GM12878 (cell line): ENCODE data around the gene TRIM62. TPM values are rescaled to one million over a fixed set of nuclear protein-coding genes. Genes with fewer than 3 reads are reported as not detected.

Experiments
- ATAC-seq: fragments of 200-7000 bp; cut with Tn5 transposase; 3 replicates; pipeline ENCODE4 v1.9.1; 2020; ENCODE audit warnings: mild to moderate bottlenecking, moderate library complexity
- BruUV-seq: library from RNA; stranded (reverse); fragments of 400-500 nt; replicated peaks from 2 replicates; lab custom pipeline; 2021; lab: Mats Ljungman, UMichigan
- CTCF ChIA-PET: fragments of 300-600 bp; sonication (Branson Sonifier 250); formaldehyde crosslinking; extraction: SDS; loops from one replicate; lab custom pipeline; 2021; ENCODE audit warnings: inconsistent platforms; lab: Yijun Ruan, JAX
- POLR2A ChIA-PET: fragments of 350-600 bp; formaldehyde crosslinking; extraction: SDS; loops from one replicate; lab custom pipeline; 2021; ENCODE audit warnings: inconsistent platforms; lab: Charles Lee
- RAD21 ChIA-PET: fragments of 300-600 bp; sonication (Branson Sonifier 250); formaldehyde crosslinking; loops from one replicate; lab custom pipeline; 2023; ENCODE audit warnings: antibody characterized with exemption; ENCODE audit not compliant: unreplicated experiment; lab: Charles Lee
- SMC1A ChIA-PET: fragments of 300-600 bp; sonication (Branson Sonifier 250); formaldehyde crosslinking; loops from one replicate; lab custom pipeline; 2023; ENCODE audit not compliant: unreplicated experiment, uncharacterized antibody; lab: Charles Lee
- DNase-seq: peaks from one replicate; pipeline ENCODE4 v3.0.0-alpha.2; 2011; ENCODE audit warnings: low read depth, low spot score
- FAIRE-seq: peaks from 3 replicates; lab custom pipeline; 2011; peaks lifted over from hg19 to GRCh38; lab: Jason Lieb, UNC
- H2AFZ ChIP-seq: 2 replicates; pipeline ENCODE4 v1.6.0; 2011; ENCODE audit warnings: low read depth, low read length, control low read depth; ENCODE audit not compliant: control insufficient read depth
- H3K27ac ChIP-seq: 2 replicates; pipeline ENCODE4 v1.5.1; 2011; ENCODE audit warnings: control low read depth; ENCODE audit not compliant: control insufficient read depth, insufficient read depth
- H3K27me3 ChIP-seq, 2 experiments: replicated peaks in 1 of 2; 2 replicates each; pipeline versions ENCODE4 v1.6.0 to v1.6.1; 2011; ENCODE audit warnings: low read length in 1 of 2; ENCODE audit not compliant: control insufficient read depth in 2 of 2, insufficient read depth in 2 of 2
- H3K36me3 ChIP-seq, 2 experiments: 2 replicates each; pipeline ENCODE4 v1.5.1; 2011; ENCODE audit warnings: low read length in 1 of 2; ENCODE audit not compliant: control insufficient read depth in 2 of 2, insufficient read depth in 2 of 2
- H3K4me1 ChIP-seq: 2 replicates; pipeline ENCODE4 v1.6.1; 2011; ENCODE audit warnings: mild to moderate bottlenecking, low read length, moderate library complexity, mixed read lengths; ENCODE audit not compliant: control insufficient read depth, insufficient read depth
- H3K4me2 ChIP-seq: 2 replicates; pipeline ENCODE4 v1.6.0; 2011; ENCODE audit warnings: control low read depth; ENCODE audit not compliant: control insufficient read depth, insufficient read depth
- H3K4me3 ChIP-seq: fragments of 200-600 bp; sonication (generic); 2 replicates; pipeline ENCODE4 v1.5.1; 2016
- H3K79me2 ChIP-seq: 2 replicates; pipeline ENCODE4 v1.6.0; 2011; ENCODE audit warnings: low read length; ENCODE audit not compliant: control insufficient read depth, insufficient read depth
- H3K9ac ChIP-seq: 2 replicates; pipeline ENCODE4 v1.8.0; 2011; ENCODE audit warnings: low read length, control low read depth, mixed read lengths; ENCODE audit not compliant: control insufficient read depth, insufficient read depth
- H3K9me3 ChIP-seq: replicated peaks from 3 replicates; pipeline ENCODE4 v1.5.1; 2011; ENCODE audit warnings: mild to moderate bottlenecking, low read length; ENCODE audit not compliant: control insufficient read depth, insufficient read depth
- H4K20me1 ChIP-seq: 2 replicates; pipeline ENCODE4 v1.6.0; 2011; ENCODE audit not compliant: control insufficient read depth, insufficient read depth
- CBFB ChIP-seq: IDR thresholded peaks from 2 replicates; pipeline ENCODE4 v1.6.1; 2016; ENCODE audit warnings: antibody characterized with exemption, low read depth
- EED ChIP-seq: sonication (generic); IDR thresholded peaks from 2 replicates; pipeline ENCODE4 v1.6.1; 2016; ENCODE audit warnings: antibody characterized with exemption, low read depth
- KLF5 ChIP-seq: fragments of 450-650 bp; IDR thresholded peaks from 2 replicates; pipeline ENCODE4 v1.6.1; 2014; ENCODE audit warnings: mild to moderate bottlenecking; ENCODE audit not compliant: partially characterized antibody
- POU2F2 ChIP-seq: IDR thresholded peaks from 3 replicates; pipeline ENCODE4 v1.6.1; 2011; ENCODE audit warnings: low read depth, mild to moderate bottlenecking, low read length, borderline replicate concordance
- SMC3 ChIP-seq: IDR thresholded peaks from 2 replicates; pipeline ENCODE4 v1.6.1; 2011; ENCODE audit warnings: low read length, improper control_type of control experiment, borderline replicate concordance
- WRNIP1 ChIP-seq: IDR thresholded peaks from 2 replicates; pipeline ENCODE4 v1.6.1; 2011; ENCODE audit warnings: low read depth, low read length, improper control_type of control experiment, borderline replicate concordance
- WGBS: methylation state at CpG from one replicate; pipeline ENCODE4 v1.1.6; 2016; ENCODE audit warnings: low lambda C conversion rate; ENCODE audit not compliant: insufficient replicate concordance, insufficient coverage; ENCODE audit errors: missing lambda C conversion rate; 5-methylcytosine and 5-hydroxymethylcytosine counted together
- in situ Hi-C: fragments of 300-500 bp; cut with MboI; formaldehyde crosslinking; loops from 9 replicates; pipeline ENCODE4 v1.14.3; 2018; ENCODE audit warnings: mixed read lengths
- intact Hi-C: fragments of 100-400 bp; cut with micrococcal nuclease; formaldehyde crosslinking; loops from one replicate; pipeline ENCODE4 v1.14.2; 2022; ENCODE audit not compliant: unreplicated experiment
- polyA plus RNA-seq, 11 experiments: library from polyadenylated mRNA; depleted of rRNA in 4 of 11; unstranded in 6 of 11; stranded (reverse) in 5 of 11; fragments of >200 nt; fragmentation: Nextera tagmentation in 4 of 11; fragmentation: Illumina TruSeq in 1 of 11; extraction: Ambion mirVana in 4 of 11; extraction: Trizol in 1 of 11; gene quantifications; 1 replicate in 1 of 11; 2 replicates in 10 of 11; pipeline versions ENCODE4 v1.2.1 to v1.2.3, GENCODE V29; 2011 to 2016; ENCODE audit warnings: inconsistent platforms in 2 of 11, missing spikeins in 2 of 11, low read depth in 1 of 11
- total RNA-seq, 4 experiments: library from RNA; depleted of rRNA in 3 of 4; stranded (reverse); fragments of >200 nt in 3 of 4; fragmentation: Illumina TruSeq in 1 of 4; extraction: Trizol in 1 of 4; gene quantifications; 2 replicates each; pipeline versions ENCODE4 v1.2.1 to v1.2.3, GENCODE V29; 2013 to 2021
- TF ChIP-seq, protein P1 (sequence below): fragments of 450-650 bp; IDR thresholded peaks from 2 replicates; pipeline ENCODE4 v1.6.1; 2016; ENCODE audit warnings: mild to moderate bottlenecking
- TF ChIP-seq, protein P2 (sequence below): IDR thresholded peaks from 2 replicates; pipeline ENCODE4 v1.6.1; 2012; ENCODE audit warnings: mild to moderate bottlenecking, low read depth, low read length
- TF ChIP-seq, protein P3 (sequence below): IDR thresholded peaks from 2 replicates; pipeline ENCODE4 v1.6.1; 2012; ENCODE audit warnings: low read depth, low read length, improper control_type of control experiment

Gene TRIM62
- total and polyA plus RNA-seq, 10 of the 15 experiments (the other 5 are each of a cell fraction or from before 2014, with no cell fraction given): 0.52 to 4.2 (median 1.9) TPM

DNA sequence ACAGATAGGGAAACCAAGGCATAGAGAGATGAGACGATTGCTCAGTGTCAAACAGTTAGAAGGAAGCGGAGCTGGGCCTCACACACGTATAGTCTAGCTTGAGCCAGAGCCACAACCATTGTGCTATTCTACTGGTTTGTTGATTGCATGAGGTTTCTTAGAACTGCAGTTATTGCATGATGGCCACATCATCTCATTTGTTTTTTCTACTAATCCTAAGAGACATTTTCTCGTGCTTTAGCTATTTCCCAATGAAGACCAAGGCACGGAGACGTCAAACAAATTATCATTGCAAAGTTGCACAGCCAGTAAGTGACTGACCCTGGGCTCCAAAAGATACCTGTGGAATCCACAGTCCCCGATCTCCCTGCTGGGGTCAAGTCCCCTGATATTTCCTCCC is 49.3 kb upstream of the TRIM62 start (continued):
- TF ChIP-seq WRNIP1: no peak
- TF ChIP-seq, protein P1, sequence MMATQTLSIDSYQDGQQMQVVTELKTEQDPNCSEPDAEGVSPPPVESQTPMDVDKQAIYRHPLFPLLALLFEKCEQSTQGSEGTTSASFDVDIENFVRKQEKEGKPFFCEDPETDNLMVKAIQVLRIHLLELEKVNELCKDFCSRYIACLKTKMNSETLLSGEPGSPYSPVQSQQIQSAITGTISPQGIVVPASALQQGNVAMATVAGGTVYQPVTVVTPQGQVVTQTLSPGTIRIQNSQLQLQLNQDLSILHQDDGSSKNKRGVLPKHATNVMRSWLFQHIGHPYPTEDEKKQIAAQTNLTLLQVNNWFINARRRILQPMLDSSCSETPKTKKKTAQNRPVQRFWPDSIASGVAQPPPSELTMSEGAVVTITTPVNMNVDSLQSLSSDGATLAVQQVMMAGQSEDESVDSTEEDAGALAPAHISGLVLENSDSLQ: no peak

DNA sequence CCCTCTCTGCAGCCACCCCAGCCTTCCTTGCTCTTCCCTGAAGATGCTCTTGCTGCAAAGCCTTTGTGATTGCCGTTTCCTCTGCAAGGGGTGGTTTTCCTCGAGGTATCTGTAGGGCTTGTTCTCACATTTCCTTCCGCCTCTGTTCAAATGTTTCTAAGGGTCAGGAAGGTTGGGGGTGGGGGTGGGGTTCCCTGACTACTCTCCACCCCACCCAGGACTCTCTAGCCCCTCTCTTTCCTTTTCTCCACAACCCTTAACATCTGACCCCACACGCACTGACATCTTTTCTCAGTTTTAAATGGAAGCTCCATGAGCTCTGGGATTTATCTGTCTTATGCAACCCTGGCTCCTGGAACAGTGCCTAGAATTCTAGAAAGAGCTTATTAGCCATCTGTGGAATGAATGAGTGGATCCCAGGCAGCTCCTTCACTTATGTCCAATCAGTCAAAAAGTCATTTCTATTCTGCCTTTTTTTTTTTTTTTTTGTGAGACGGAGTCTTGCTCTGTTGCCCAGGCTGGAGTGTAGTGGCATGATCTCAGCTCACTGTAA is 47.2 kb upstream of the TRIM62 start:
- H3K4me1 ChIP-seq: peaks cover 25% of the 10 kb centered on the region
- H3K79me2 ChIP-seq: no peaks in the 10 kb centered on the region
- ChIA-PET SMC1A (no interaction called here), RAD21 (no interaction called here), CTCF (no interaction called here), POLR2A (interaction anchor here (0.6 to 0.7 kb wide), 2 partner anchors 12 to 131 kb away, joined by 4 to 5 read pairs; no protein-coding TSS in a partner anchor)
- in situ Hi-C loops: no loop called here
- H3K9ac ChIP-seq: no peak overlapping the region
- H3K36me3 ChIP-seq: no peaks in the 10 kb centered on the region
- no peaks in the 10 kb centered on the region for H3K27me3 ChIP-seq
- 10% methylated on average over 3 of the region's 5 CpGs for WGBS
- H3K4me2 ChIP-seq: no peak overlapping the region
- no TSS peak for BruUV-seq
- TF ChIP-seq CBFB: no peak
- no peak for TF ChIP-seq EED
- no peak for TF ChIP-seq KLF5
- TF ChIP-seq, protein P2, sequence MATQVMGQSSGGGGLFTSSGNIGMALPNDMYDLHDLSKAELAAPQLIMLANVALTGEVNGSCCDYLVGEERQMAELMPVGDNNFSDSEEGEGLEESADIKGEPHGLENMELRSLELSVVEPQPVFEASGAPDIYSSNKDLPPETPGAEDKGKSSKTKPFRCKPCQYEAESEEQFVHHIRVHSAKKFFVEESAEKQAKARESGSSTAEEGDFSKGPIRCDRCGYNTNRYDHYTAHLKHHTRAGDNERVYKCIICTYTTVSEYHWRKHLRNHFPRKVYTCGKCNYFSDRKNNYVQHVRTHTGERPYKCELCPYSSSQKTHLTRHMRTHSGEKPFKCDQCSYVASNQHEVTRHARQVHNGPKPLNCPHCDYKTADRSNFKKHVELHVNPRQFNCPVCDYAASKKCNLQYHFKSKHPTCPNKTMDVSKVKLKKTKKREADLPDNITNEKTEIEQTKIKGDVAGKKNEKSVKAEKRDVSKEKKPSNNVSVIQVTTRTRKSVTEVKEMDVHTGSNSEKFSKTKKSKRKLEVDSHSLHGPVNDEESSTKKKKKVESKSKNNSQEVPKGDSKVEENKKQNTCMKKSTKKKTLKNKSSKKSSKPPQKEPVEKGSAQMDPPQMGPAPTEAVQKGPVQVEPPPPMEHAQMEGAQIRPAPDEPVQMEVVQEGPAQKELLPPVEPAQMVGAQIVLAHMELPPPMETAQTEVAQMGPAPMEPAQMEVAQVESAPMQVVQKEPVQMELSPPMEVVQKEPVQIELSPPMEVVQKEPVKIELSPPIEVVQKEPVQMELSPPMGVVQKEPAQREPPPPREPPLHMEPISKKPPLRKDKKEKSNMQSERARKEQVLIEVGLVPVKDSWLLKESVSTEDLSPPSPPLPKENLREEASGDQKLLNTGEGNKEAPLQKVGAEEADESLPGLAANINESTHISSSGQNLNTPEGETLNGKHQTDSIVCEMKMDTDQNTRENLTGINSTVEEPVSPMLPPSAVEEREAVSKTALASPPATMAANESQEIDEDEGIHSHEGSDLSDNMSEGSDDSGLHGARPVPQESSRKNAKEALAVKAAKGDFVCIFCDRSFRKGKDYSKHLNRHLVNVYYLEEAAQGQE: no peak
- TF ChIP-seq SMC3: no peak
- TF ChIP-seq, protein P3, sequence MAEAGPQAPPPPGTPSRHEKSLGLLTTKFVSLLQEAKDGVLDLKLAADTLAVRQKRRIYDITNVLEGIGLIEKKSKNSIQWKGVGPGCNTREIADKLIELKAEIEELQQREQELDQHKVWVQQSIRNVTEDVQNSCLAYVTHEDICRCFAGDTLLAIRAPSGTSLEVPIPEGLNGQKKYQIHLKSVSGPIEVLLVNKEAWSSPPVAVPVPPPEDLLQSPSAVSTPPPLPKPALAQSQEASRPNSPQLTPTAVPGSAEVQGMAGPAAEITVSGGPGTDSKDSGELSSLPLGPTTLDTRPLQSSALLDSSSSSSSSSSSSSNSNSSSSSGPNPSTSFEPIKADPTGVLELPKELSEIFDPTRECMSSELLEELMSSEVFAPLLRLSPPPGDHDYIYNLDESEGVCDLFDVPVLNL: no peak
- no peak for TF ChIP-seq POU2F2
- FAIRE-seq (no peak), DNase-seq (no peak), ATAC-seq (no peak)
- no peak overlapping the region for H3K27ac ChIP-seq
- no peak overlapping the region for H2AFZ ChIP-seq
- intact Hi-C loops: no loop called here
- H4K20me1 ChIP-seq: no peaks in the 10 kb centered on the region
- no peak overlapping the region for H3K4me3 ChIP-seq
- no peaks in the 10 kb centered on the region; the same call in 1 of the 3 replicates for H3K9me3 ChIP-seq
